Bronchial epithelial cell (primary cell): ENCODE data around the gene ATXN7L2. TPM values are rescaled to one million over a fixed set of nuclear protein-coding genes. Genes with fewer than 3 reads are reported as not detected.

Source experiments
- DNase-seq: peaks from one replicate; pipeline ENCODE4 v3.0.0-alpha.2; 2010; ENCODE audit warnings: low read depth
- FAIRE-seq: peaks from 2 replicates; lab custom pipeline; 2011; peaks lifted over from hg19 to GRCh38; lab: Jason Lieb, UNC
- H3K27me3 ChIP-seq: 2 replicates; pipeline ENCODE4 v1.5.1; 2011; ENCODE audit warnings: low read length; ENCODE audit not compliant: control insufficient read depth, insufficient read depth
- H3K36me3 ChIP-seq: 2 replicates; pipeline ENCODE4 v1.5.1; 2011; ENCODE audit warnings: low read length; ENCODE audit not compliant: control insufficient read depth, insufficient read depth
- H3K4me3 ChIP-seq: 2 replicates; pipeline ENCODE4 v1.5.1; 2011; ENCODE audit warnings: mild to moderate bottlenecking, low read depth, low read length, control low read depth
- total RNA-seq: library from RNA; depleted of rRNA; stranded (reverse); fragments of >200 nt; gene quantifications from 2 replicates; pipeline ENCODE4 v1.2.1, GENCODE V29; 2014
- TF ChIP-seq, protein P1 (sequence below): IDR thresholded peaks from 2 replicates; pipeline ENCODE4 v1.5.1; 2011; ENCODE audit warnings: mild to moderate bottlenecking, moderate library complexity, low read length, control low read depth, inconsistent platforms; ENCODE audit not compliant: insufficient read depth, severe bottlenecking

The ATXN7L2 gene
- total RNA-seq, 1 donor from 2014 or later: 1.3 TPM

DNA sequence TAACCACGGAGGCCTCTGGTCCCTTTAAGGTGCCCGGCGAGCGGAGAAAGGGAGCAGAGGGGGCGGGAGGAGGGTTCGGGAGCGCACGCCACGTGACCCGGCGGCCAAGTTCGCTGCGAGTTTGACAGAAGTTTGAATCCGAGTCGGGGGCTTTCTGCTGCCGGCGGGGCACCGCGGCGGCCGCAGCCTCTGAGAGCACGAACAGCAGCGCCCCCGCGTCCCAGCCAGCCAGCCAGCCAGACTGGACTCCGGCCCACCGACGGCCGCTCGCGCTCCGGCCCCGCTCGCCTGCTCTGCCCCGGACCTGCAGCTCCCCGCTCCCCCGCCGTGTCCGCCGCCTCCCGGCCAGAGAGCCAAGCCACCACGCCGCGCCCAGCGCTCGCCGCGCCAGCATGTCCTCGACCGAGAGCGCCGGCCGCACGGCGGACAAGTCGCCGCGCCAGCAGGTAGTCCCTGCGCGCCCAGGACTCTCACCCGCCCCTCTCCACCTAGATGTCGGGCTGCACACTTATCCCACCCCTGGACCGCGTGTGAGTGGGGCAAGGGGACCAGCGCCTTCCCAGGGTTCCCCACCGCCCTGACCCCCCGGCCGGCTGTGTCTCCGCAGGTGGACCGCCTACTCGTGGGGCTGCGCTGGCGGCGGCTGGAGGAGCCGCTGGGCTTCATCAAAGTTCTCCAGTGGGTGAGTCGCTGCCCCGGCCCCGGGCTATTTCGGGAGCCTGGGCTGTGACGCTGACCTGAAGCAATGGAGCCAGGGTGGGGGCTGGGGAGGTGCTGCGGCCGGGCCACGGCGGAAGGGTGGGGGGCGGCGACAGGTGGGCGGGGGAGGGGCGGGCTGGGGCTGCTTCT lies 17.0 kb upstream of the ATXN7L2 start, which contains the start of gene SYPL2:
SYPL2 (plus strand) TSS at position 95 of the 849 bp plus-strand sequence; CDS start at position 393, 298 bp downstream.
- TF ChIP-seq, protein P1, sequence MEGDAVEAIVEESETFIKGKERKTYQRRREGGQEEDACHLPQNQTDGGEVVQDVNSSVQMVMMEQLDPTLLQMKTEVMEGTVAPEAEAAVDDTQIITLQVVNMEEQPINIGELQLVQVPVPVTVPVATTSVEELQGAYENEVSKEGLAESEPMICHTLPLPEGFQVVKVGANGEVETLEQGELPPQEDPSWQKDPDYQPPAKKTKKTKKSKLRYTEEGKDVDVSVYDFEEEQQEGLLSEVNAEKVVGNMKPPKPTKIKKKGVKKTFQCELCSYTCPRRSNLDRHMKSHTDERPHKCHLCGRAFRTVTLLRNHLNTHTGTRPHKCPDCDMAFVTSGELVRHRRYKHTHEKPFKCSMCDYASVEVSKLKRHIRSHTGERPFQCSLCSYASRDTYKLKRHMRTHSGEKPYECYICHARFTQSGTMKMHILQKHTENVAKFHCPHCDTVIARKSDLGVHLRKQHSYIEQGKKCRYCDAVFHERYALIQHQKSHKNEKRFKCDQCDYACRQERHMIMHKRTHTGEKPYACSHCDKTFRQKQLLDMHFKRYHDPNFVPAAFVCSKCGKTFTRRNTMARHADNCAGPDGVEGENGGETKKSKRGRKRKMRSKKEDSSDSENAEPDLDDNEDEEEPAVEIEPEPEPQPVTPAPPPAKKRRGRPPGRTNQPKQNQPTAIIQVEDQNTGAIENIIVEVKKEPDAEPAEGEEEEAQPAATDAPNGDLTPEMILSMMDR: no peak
- FAIRE-seq (no peak), DNase-seq (no peak)
- Histone ChIP-seq H3K4me3 (peak within 1 kb of the TSS; percentile 29), H3K36me3 (no peaks in the 10 kb centered on the region), H3K27me3 (peaks cover 37% of the 10 kb centered on the region)

DNA sequence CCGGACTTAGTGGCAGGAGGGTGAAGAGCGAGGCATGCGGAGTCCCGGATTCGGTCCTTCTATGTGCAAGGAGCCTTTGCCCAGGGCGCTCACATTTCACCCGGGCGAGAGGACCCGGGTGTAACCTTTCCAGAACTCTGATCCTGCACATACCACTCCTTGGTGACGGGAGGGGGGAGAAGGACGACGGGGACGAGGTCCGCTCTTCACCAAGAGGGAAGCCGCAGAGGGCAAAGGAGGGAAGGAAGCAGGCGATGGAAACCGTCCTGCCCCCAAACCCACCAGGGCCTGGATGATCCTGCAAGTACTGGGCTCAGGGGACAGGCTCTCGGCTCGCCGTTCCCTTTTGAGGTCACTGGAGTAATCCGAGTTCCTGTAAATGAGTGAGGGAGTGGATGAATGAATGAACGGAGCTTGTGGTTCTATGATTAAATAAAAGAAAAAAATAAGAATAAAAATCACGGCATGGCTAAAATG lies 16.4 kb upstream of the ATXN7L2 start:
- DNase-seq: no peak
- Histone ChIP-seq H3K36me3 (no peaks in the 10 kb centered on the region), H3K27me3 (peaks cover 37% of the 10 kb centered on the region), H3K4me3 (no peak overlapping the region)
- TF ChIP-seq, protein P1: no peak
- FAIRE-seq: no peak

DNA sequence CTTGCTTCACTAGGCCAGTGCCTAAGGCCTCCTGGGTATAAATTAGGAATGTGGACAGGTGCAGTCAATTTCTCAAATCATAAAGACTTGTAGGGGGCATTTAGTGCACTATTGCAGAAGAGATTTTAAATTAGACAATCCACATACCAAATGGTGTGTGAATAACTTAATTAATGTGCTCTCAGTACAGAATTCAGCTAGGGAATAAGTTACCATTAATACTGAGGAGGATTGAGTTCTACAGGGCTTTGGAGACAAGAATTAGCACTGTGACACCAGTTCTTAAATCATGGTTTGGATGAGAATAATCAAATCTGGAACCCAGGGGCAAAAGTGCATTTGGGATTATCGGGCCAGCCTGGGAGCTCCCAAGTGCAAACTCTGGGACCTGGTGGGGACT lies 15.6 kb upstream of the ATXN7L2 start:
- FAIRE-seq (no peak), DNase-seq (no peak)
- peaks cover 39% of the 10 kb centered on the region for H3K27me3 ChIP-seq
- TF ChIP-seq, protein P1: no peak
- no peaks in the 10 kb centered on the region for H3K36me3 ChIP-seq
- H3K4me3 ChIP-seq: no peak overlapping the region

DNA sequence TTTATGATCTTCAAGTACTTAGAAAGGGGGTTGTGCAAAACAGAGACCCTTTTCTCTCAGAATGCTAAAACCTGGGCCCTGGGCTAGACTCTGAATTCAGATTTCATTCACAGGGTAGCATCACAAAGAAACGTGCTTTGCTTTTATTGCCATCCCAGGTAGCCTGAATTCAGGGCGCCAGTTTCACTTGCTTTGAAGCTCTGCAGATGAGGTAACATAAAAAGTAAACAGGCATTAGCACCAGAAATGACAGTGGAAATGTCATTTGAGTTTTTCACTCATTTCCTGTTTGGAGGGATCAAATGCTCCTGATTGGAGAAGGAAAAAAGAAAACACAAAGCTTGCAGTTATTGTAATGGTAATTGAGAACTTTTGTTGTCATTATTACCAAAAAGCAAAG lies 14.8 kb upstream of the ATXN7L2 start:
- Histone ChIP-seq H3K36me3 (no peaks in the 10 kb centered on the region), H3K27me3 (peaks cover 40% of the 10 kb centered on the region), H3K4me3 (no peak overlapping the region)
- DNase-seq (no peak), FAIRE-seq (no peak)
- TF ChIP-seq, protein P1: no peak

DNA sequence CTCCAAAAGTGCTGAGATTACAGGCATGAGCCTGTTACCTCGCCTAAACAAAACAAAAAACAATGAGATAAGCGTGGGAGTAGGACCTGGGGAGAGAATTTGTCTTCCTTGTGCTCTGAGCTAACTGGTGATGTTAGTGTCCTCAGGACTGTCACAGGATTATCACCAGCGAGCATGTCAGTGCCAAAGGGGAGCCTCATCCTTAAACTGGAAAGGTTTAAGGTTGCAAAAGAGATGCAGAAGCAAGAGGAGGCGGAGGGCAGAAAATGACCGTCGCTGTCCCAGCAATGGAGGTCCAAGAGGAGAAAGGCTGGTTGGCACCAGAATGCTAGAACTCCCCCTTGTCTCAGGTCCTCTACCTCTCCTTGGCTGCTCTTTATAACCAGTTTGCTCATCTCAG lies 13.5 kb upstream of the ATXN7L2 start:
- TF ChIP-seq, protein P1: no peak
- H3K27me3 ChIP-seq: peaks cover 35% of the 10 kb centered on the region

More for the DNA sequence above, 13.5 kb upstream of the ATXN7L2 start:
- DNase-seq (no peak), FAIRE-seq (no peak)
- Histone ChIP-seq H3K36me3 (no peaks in the 10 kb centered on the region), H3K4me3 (no peak overlapping the region)
